Dermis microvascular lymphatic vessel endothelial cell (primary cell): ENCODE results near the gene LRRFIP1. TPM values are rescaled to one million over a fixed set of nuclear protein-coding genes. Genes with fewer than 3 reads are reported as not detected.
A peak's percentile ranks its signal among the peaks of the same experiment; 100 is the strongest.
"Not testable (repeated sequence)": the region's sequence is repeated elsewhere in the genome, so short reads cannot be mapped to it uniquely, and the experiment has no call there.

Source experiments
- DNase-seq, 2 donors: peaks; one replicate each; pipeline versions ENCODE4 v3.0.0 to v3.0.0-alpha.2; 2010; ENCODE audit warnings: low read depth in 2 of 2
- total RNA-seq: library from RNA; depleted of rRNA; stranded (reverse); fragments of >200 nt; gene quantifications from 2 replicates; pipeline ENCODE4 v1.2.1, GENCODE V29; 2014

The LRRFIP1 gene
- total RNA-seq, 1 donor from 2014 or later, result 114 TPM

- peak in 1 of 2 donors; percentile 69 for DNase-seq
These were observed 116.3 kb downstream of the LRRFIP1 start for GRCh38 chr2:237743561-237744269.

GRCh38 chr2:237744270-237744612 lies 116.9 kb downstream of the LRRFIP1 start:
- no peak for DNase-seq

GRCh38 chr2:237744613-237745249 lies 117.3 kb downstream of the LRRFIP1 start:
- peak; percentile 43 to 69 for DNase-seq

GRCh38 chr2:237745250-237745613 lies 117.8 kb downstream of the LRRFIP1 start:
- no peak for DNase-seq

- no peak for DNase-seq
These were observed 119.1 kb downstream of the LRRFIP1 start for GRCh38 chr2:237746302-237747080.

GRCh38 chr2:237747189-237747588 lies 119.8 kb downstream of the LRRFIP1 start:
- DNase-seq, result no peak

GRCh38 chr2:237749002-237749401 lies 121.6 kb downstream of the LRRFIP1 start:
- DNase-seq, result no peak

- DNase-seq, result no peak
These were observed 122.6 kb downstream of the LRRFIP1 start for GRCh38 chr2:237749961-237750360.

GRCh38 chr2:237750441-237750840 lies 123.1 kb downstream of the LRRFIP1 start:
- DNase-seq, result not testable (repeated sequence)

GRCh38 chr2:237752761-237753165 lies 125.4 kb downstream of the LRRFIP1 start:
- DNase-seq, result no peak

- no peak for DNase-seq
These were observed 126.8 kb downstream of the LRRFIP1 start for GRCh38 chr2:237754182-237754581.

- no peak for DNase-seq
These were observed 127.3 kb downstream of the LRRFIP1 start for GRCh38 chr2:237754626-237755248.

- no peak for DNase-seq
These were observed 130.2 kb downstream of the LRRFIP1 start for GRCh38 chr2:237757616-237758015.

- DNase-seq, result no peak
These were observed 130.8 kb downstream of the LRRFIP1 start for GRCh38 chr2:237758185-237758584.

GRCh38 chr2:237759176-237759575 lies 131.8 kb downstream of the LRRFIP1 start:
- DNase-seq, result no peak

GRCh38 chr2:237760506-237761502 lies 133.4 kb downstream of the LRRFIP1 start:
- DNase-seq, result no peak

GRCh38 chr2:237762291-237763182 lies 135.2 kb downstream of the LRRFIP1 start:
- DNase-seq, result not testable (repeated sequence)

GRCh38 chr2:237763812-237764211 lies 136.4 kb downstream of the LRRFIP1 start:
- DNase-seq, result no peak

- DNase-seq, result not testable (repeated sequence)
These were observed 137.7 kb downstream of the LRRFIP1 start for GRCh38 chr2:237765122-237765521.

- no peak for DNase-seq
These were observed 138.5 kb downstream of the LRRFIP1 start for GRCh38 chr2:237765875-237766274.
